Chondrocyte (in vitro differentiated cells): ENCODE results near the gene SOX15. TPM values are rescaled to one million over a fixed set of nuclear protein-coding genes. Genes with fewer than 3 reads are reported as not detected.

ENCODE experiments used
- DNase-seq: peaks from one replicate; pipeline ENCODE4 v3.0.0; 2021; ENCODE audit warnings: mixed read lengths, low spot score
- H3K27ac Mint-ChIP-seq: one replicate; pipeline ENCODE4 v1.8.0; 2021; ENCODE audit warnings: mild to moderate bottlenecking, moderate library complexity, mixed read lengths; ENCODE audit not compliant: unreplicated experiment
- H3K27me3 Mint-ChIP-seq: 2 replicates; pipeline ENCODE4 v1.8.0; 2021; ENCODE audit warnings: low read depth, mixed read lengths
- H3K36me3 Mint-ChIP-seq: 2 replicates; pipeline ENCODE4 v1.8.0; 2021; ENCODE audit warnings: low read depth, mixed read lengths
- H3K4me1 Mint-ChIP-seq: 2 replicates; pipeline ENCODE4 v1.8.0; 2021; ENCODE audit warnings: low read depth, mild to moderate bottlenecking, mixed read lengths
- H3K4me3 Mint-ChIP-seq: one replicate; pipeline ENCODE4 v1.8.0; 2021; ENCODE audit warnings: mild to moderate bottlenecking, moderate library complexity, mixed read lengths; ENCODE audit not compliant: unreplicated experiment
- H3K9me3 Mint-ChIP-seq: 2 replicates; pipeline ENCODE4 v1.8.0; 2021; ENCODE audit warnings: low read depth, mixed read lengths
- total RNA-seq: library from RNA; stranded (reverse); gene quantifications from 3 replicates; pipeline ENCODE4 v1.2.1, GENCODE V29; 2021
- TF ChIP-seq, protein P1 (sequence below): fragments of 200-600 bp; sonication (generic); IDR thresholded peaks from 2 replicates; pipeline ENCODE4 v1.5.0; 2021; ENCODE audit warnings: antibody characterized with exemption, mild to moderate bottlenecking, moderate library complexity

The SOX15 gene
- total RNA-seq, 1 donor from 2014 or later, result 0.32 TPM

DNA sequence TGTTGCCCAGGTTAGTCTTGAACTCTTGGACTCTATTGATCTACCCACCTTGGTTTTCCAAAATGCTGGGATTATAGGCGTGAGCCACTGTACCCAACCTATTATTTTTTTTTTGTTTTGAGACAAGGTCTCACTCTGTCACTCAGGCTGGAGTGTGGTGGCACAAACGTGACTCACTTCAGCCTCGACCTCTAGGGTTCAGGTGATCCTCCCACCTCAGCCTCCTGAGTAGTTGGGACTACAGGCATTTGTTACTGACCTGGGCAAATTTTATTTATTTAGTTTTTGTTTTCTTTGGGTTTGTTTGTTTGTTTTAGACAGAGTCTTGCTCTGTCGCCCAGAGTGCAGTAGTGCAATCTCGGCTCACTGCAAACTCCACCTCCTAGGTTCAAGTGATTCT lies 33.8 kb upstream of the SOX15 start:
- no peaks in the 10 kb centered on the region for H3K27me3 Mint-ChIP-seq
- DNase-seq, result no peak
- TF ChIP-seq, protein P1, sequence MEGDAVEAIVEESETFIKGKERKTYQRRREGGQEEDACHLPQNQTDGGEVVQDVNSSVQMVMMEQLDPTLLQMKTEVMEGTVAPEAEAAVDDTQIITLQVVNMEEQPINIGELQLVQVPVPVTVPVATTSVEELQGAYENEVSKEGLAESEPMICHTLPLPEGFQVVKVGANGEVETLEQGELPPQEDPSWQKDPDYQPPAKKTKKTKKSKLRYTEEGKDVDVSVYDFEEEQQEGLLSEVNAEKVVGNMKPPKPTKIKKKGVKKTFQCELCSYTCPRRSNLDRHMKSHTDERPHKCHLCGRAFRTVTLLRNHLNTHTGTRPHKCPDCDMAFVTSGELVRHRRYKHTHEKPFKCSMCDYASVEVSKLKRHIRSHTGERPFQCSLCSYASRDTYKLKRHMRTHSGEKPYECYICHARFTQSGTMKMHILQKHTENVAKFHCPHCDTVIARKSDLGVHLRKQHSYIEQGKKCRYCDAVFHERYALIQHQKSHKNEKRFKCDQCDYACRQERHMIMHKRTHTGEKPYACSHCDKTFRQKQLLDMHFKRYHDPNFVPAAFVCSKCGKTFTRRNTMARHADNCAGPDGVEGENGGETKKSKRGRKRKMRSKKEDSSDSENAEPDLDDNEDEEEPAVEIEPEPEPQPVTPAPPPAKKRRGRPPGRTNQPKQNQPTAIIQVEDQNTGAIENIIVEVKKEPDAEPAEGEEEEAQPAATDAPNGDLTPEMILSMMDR, result no peak
- H3K27ac Mint-ChIP-seq, result no peak overlapping the region
- H3K4me1 Mint-ChIP-seq, result peaks cover 14% of the 10 kb centered on the region
- peaks cover 2% of the 10 kb centered on the region for H3K36me3 Mint-ChIP-seq
- no peaks in the 10 kb centered on the region for H3K9me3 Mint-ChIP-seq
- H3K4me3 Mint-ChIP-seq, result no peak overlapping the region

DNA sequence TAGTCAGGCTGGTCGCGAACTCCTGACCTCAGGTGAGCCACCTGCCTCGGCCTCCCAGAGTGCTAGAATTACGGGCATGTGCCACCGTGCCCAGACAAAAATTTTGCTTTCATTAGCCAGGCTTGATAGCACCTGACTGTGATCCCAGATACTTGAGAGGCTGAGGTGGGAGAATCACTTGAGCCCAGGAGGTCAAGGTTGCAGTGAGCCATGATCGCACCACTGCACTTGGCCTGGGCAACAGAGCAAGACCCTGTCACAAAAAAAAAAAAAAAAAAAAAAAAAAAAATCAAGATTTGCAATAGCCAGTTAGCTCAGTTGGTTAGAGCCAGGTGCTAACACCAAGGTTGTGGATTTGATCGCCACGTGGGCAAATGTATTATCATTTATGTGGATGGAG lies 30.9 kb upstream of the SOX15 start:
- Mint-ChIP-seq H3K9me3 (no peaks in the 10 kb centered on the region), H3K4me1 (no peaks in the 10 kb centered on the region), H3K27ac (no peak overlapping the region), H3K27me3 (no peaks in the 10 kb centered on the region), H3K4me3 (no peak overlapping the region), H3K36me3 (no peaks in the 10 kb centered on the region)
- TF ChIP-seq, protein P1, result no peak
- no peak for DNase-seq

DNA sequence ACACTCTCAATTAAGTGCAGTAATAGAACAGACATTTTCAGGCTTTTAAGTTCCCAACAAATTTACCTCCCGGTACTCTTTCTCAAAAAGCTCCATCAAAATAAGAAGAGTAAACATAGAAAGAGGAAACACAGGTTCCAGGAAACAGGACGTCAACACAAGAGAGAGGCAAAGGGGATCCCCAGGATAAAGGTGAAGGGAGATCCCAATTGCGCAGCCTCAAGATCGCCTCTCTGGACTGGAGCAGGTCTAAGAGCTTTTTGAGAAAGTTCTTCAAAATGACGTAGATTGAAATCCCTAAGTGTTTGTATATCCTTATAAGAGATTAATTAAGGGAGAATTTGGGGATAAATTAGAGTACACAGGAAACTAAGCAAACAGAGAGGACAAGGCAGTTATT lies 28.7 kb upstream of the SOX15 start:
- no peaks in the 10 kb centered on the region for H3K27me3 Mint-ChIP-seq
- no peaks in the 10 kb centered on the region for H3K36me3 Mint-ChIP-seq
- H3K4me1 Mint-ChIP-seq, result peaks cover 5% of the 10 kb centered on the region
- no peak overlapping the region for H3K27ac Mint-ChIP-seq
- no peak for DNase-seq
- no peaks in the 10 kb centered on the region for H3K9me3 Mint-ChIP-seq
- no peak overlapping the region for H3K4me3 Mint-ChIP-seq
- TF ChIP-seq, protein P1, result no peak

DNA sequence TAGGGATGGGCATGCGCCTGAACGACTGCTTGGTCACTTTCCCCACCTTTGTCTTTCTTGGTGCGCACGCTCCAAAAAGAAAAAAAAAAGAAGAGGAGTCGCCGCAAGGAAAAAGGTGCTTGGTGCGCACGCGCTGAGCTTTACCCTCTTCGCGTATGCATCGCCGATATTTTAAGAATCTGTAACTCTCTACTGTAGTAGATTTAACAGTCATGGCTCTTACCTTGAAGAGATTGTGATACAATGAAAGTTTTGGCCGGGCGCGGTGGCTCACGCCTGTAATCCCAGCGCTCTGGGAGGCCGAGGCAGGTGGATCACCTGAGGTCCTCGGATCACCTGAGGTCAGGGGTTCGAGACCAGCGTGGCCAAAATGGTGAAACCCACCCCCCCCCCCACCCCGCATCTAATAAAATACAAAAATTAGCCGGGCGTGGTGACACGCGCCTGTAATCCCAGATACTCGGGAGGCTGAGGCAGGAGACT lies 25.4 kb upstream of the SOX15 start:
- Mint-ChIP-seq H3K4me3 (peak overlapping the region; percentile 75), H3K4me1 (peaks cover 38% of the 10 kb centered on the region), H3K27ac (peak overlapping the region; percentile 91), H3K36me3 (no peaks in the 10 kb centered on the region), H3K27me3 (no peaks in the 10 kb centered on the region), H3K9me3 (no peaks in the 10 kb centered on the region)
- TF ChIP-seq, protein P1, result no peak
- no peak for DNase-seq

DNA sequence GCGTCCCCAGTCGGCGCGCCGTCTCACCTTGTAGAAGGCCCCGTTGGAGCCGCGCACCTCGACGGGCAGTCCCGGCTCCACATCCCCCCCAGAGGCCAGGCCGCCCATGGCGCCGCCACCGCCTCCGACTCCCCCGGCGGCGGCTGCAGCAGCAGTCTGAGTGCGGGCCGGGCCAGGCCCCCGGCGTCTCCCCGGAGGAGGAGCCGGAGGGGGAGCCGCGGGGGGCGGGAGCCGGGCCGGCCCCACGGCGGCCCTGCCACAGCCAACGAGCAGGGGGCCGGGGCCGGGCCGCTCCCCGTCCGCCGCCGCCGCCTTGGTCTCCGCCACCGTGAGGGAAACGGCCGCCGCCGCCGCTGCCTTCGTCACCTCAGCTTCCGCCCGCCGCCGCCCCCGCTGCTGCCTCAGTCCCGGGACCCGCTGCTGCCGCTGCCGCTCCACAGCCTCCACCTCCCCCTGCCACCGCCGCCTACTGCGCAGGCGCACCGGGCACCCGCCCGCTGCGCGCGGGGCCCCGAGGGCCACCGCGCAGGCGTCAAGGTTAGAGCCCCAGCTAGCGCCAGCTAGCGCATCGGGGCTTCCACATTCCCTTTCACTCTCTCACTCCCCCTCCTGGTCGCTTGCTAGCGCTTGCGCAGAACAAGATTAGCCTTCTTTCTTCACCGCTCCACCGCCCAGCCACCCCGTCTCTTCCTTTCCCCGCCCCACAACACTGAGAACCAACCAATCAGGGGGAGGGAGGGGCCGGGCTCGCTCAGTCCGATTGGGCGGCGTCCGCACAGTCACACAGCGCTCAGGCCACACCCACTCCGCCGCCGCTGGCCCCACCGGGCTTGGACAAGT lies 24.8 kb upstream of the SOX15 start, which contains the start of gene FXR2:
Gene FXR2 (minus strand): TSS at position 473 of the 840 bp plus-strand sequence. CDS start 365 bp downstream, at position 108.
- H3K36me3 Mint-ChIP-seq, result no peaks in the 10 kb centered on the region
- TF ChIP-seq, protein P1, result peak; percentile 77
- H3K27ac Mint-ChIP-seq, result peak within 1 kb of the TSS; percentile 91
- H3K4me3 Mint-ChIP-seq, result peak within 1 kb of the TSS; percentile 83
- no peaks in the 10 kb centered on the region for H3K9me3 Mint-ChIP-seq
- DNase-seq, result peak; percentile 100
- peaks cover 38% of the 10 kb centered on the region for H3K4me1 Mint-ChIP-seq
- H3K27me3 Mint-ChIP-seq, result no peaks in the 10 kb centered on the region
